Body of pancreas (tissue), 4 donors: ENCODE data around the gene ADGRB2. TPM values are rescaled to one million over a fixed set of nuclear protein-coding genes. Genes with fewer than 3 reads are reported as not detected.

Experiments
- ATAC-seq: fragments of 150-250 bp; one replicate; pipeline ENCODE4 v1.9.1; 2016
- DNase-seq, 4 donors: peaks; one replicate each; pipeline ENCODE4 v3.0.0-alpha.2; 2019
- H3K27ac ChIP-seq, 4 donors: fragments of 200-600 bp; sonication (generic); 1 replicate in 3 of 4; 2 replicates in 1 of 4; pipeline versions ENCODE4 v1.5.1 to v1.6.1; 2016 to 2019; ENCODE audit warnings: mild to moderate bottlenecking in 1 of 4, mixed read lengths in 1 of 4, moderate library complexity in 1 of 4
- H3K27me3 ChIP-seq, 2 donors: fragments of 200-600 bp; sonication (generic); one replicate each; pipeline ENCODE4 v1.6.0; 2016; ENCODE audit warnings: mild to moderate bottlenecking in 1 of 2
- H3K36me3 ChIP-seq, 2 donors: fragments of 200-600 bp; sonication (generic); replicated peaks in 1 of 2; 2 replicates each; pipeline ENCODE4 v1.5.1; 2016; ENCODE audit warnings: low read depth in 2 of 2; ENCODE audit not compliant: insufficient read depth in 1 of 2
- H3K4me1 ChIP-seq: fragments of 200-600 bp; sonication (generic); one replicate; pipeline ENCODE4 v1.6.0; 2016
- H3K4me3 ChIP-seq, 2 donors: fragments of 200-600 bp; sonication (generic); 1 replicate in 1 of 2; 2 replicates in 1 of 2; pipeline ENCODE4 v1.5.1; 2016 to 2019
- H3K9me3 ChIP-seq, 3 donors: fragments of 200-600 bp; sonication (generic); 1 replicate in 2 of 3; 2 replicates in 1 of 3; pipeline ENCODE4 v1.5.1; 2016
- POLR2A ChIP-seq, 3 donors: fragments of 450-650 bp; IDR thresholded peaks; one replicate each; pipeline ENCODE4 v1.6.1; 2016; ENCODE audit warnings: antibody characterized with exemption in 3 of 3, mild to moderate bottlenecking in 2 of 3
- WGBS, 2 donors: methylation state at CpG; one replicate each; pipeline ENCODE4 v1.1.5; 2017; 5-methylcytosine and 5-hydroxymethylcytosine counted together
- intact Hi-C: fragments of 100-400 bp; cut with DNase I; formaldehyde crosslinking; loops from one replicate; pipeline ENCODE4 v1.15.1; 2023
- total RNA-seq, 2 donors: library from RNA; depleted of rRNA; stranded (reverse); fragments of >200 nt; gene quantifications; one replicate each; pipeline ENCODE4 v1.1.0, GENCODE V29; 2016
- TF ChIP-seq, protein P1 (sequence below), 7 experiments: fragments of 450-650 bp in 4 of 7; fragments of 200-600 bp in 3 of 7; sonication (generic) in 3 of 7; IDR thresholded peaks; one replicate each; pipeline ENCODE4 v1.5.1; 2016 to 2019; ENCODE audit warnings: antibody characterized with exemption in 7 of 7

The ADGRB2 gene
- total RNA-seq, 2 donors from 2014 or later: 0.26 to 3.0 TPM

DNA sequence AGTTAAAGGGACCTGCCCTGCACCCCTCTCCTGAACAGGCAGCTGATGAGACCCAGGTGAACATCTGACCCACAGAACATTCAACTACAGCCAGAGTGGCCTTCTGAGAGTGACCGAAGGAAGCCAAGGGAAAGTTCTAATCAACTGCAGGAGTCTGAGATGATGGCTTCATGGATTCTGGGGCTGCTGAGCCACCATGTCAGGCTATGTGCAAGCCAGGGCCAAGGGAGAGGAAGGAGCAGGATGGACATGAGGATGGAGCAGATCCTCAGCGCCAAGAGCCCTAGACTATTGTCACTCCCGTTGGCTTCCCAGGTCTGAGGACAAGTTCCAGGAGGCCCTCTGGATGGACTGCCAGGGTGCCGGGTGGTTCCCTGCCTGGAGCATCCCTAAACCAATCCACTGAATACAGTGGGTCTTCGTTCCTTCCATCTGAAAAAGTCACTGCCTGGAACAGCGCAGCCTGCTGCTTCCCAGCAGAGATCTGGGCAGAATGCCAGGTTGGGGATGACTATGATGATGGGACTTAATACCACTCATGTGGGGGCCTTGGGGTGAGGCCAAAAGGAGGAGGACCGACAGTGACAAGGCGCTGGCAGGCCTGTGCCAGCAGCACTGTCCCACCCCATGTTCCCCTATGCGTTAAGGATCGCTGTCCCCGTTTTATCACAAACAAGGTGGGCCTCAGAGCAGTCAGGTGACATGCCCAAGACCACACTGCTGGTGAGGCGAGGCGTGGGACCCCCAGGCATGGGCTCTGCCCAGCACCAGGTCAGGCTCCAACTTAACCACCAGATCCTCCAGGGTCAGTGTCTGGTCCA is 31.9 kb upstream of the ADGRB2 start:
- TF ChIP-seq, protein P1, sequence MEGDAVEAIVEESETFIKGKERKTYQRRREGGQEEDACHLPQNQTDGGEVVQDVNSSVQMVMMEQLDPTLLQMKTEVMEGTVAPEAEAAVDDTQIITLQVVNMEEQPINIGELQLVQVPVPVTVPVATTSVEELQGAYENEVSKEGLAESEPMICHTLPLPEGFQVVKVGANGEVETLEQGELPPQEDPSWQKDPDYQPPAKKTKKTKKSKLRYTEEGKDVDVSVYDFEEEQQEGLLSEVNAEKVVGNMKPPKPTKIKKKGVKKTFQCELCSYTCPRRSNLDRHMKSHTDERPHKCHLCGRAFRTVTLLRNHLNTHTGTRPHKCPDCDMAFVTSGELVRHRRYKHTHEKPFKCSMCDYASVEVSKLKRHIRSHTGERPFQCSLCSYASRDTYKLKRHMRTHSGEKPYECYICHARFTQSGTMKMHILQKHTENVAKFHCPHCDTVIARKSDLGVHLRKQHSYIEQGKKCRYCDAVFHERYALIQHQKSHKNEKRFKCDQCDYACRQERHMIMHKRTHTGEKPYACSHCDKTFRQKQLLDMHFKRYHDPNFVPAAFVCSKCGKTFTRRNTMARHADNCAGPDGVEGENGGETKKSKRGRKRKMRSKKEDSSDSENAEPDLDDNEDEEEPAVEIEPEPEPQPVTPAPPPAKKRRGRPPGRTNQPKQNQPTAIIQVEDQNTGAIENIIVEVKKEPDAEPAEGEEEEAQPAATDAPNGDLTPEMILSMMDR (IDR thresholded peaks at IDR 0.05): no peak
- no peak for TF ChIP-seq POLR2A (IDR thresholded peaks at IDR 0.05)
- Histone ChIP-seq H3K36me3 (no peaks in the 10 kb centered on the region), H3K27me3 (no peaks in the 10 kb centered on the region), H3K27ac (no peak overlapping the region), H3K4me1 (no peaks in the 10 kb centered on the region), H3K9me3 (no peaks in the 10 kb centered on the region), H3K4me3 (no peak overlapping the region)
- intact Hi-C loops: no loop called here
- ATAC-seq: no peak
- 67 to 75% methylated on average over 12 to 13 of the region's 13 CpGs for WGBS, 2 donors
- DNase-seq: no peak

DNA sequence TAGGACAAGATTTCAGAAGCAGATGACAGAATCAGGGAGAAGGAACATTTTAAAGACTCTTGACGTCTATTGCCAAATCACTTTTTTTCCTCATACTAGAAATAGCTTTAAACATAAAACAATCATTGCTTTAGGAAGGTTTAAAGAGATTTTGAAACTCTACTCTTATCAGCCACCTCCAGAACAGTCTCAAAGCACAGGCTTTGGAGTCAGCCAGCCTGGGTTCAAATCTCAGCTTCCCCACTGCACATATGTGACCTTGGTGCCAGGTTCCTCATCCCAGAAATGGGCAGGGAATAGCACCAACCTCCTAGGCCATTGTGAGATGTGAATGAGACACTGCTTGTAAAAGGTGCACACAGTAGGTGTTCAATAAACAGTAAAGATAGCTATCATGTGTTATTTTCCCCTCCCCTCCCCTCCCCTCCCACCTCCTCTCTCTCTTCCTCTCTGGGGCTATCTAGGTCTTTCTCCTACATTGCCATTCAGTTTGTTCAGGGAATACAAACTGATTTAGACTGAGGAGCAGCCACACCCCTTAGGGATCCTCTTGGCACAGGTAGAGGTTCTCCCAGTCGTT is 31.0 kb upstream of the ADGRB2 start:
- Histone ChIP-seq H3K4me1 (no peaks in the 10 kb centered on the region), H3K36me3 (no peaks in the 10 kb centered on the region), H3K27me3 (no peaks in the 10 kb centered on the region), H3K9me3 (no peaks in the 10 kb centered on the region), H3K4me3 (no peak overlapping the region), H3K27ac (no peak overlapping the region)
- intact Hi-C loops: no loop called here
- no peak for ATAC-seq
- DNase-seq: no peak
- TF ChIP-seq, protein P1 (IDR thresholded peaks at IDR 0.05): no peak
- TF ChIP-seq POLR2A (IDR thresholded peaks at IDR 0.05): no peak
- 57 to 59% methylated on average over 2 of the region's 2 CpGs for WGBS, 2 donors

DNA sequence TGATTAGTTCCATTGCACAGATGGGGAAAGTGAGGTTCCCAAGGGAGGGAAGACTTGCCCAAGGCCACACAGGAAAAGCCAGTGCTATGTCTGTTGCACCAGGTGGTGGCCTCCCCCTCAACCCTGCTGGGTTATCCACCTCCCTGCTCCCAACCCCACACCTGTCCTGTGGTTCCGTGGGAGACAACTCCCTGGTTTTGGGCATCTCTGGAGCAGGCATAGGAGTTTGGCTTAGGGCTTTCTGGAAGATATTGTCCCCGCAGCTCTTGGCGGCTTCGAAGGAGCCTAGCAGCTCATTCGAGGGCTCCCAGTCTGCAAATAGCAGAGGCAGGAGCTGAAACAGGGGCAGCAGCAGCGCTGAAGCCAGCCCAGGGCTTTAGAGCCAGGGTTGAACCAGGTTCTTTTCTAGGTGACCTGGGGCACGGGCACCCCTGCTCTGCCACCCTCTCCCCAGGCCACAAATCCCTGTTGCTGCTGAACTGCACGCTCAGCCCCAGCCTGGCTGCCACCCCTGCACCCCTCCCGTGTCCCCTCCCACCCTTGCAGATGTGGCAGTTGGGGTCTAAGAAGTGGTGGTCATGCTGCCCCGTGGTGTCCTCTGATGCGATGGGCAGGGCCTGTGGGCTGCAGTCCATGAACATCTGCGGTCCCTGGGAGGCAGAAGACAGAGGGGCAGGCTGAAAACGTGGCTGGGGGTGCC is 29.6 kb upstream of the ADGRB2 start:
- H3K27me3 ChIP-seq: no peaks in the 10 kb centered on the region
- DNase-seq: no peak
- H3K9me3 ChIP-seq: no peaks in the 10 kb centered on the region
- 63 to 72% methylated on average over 5 to 13 of the region's 13 CpGs for WGBS, 2 donors
- peaks cover 6% of the 10 kb centered on the region for H3K4me1 ChIP-seq
- ATAC-seq: no peak
- no peak for TF ChIP-seq POLR2A (IDR thresholded peaks at IDR 0.05)
- TF ChIP-seq, protein P1 (IDR thresholded peaks at IDR 0.05): no peak
- intact Hi-C loops: no loop called here
- H3K36me3 ChIP-seq: no peaks in the 10 kb centered on the region
- no peak overlapping the region for H3K27ac ChIP-seq
- no peak overlapping the region for H3K4me3 ChIP-seq

DNA sequence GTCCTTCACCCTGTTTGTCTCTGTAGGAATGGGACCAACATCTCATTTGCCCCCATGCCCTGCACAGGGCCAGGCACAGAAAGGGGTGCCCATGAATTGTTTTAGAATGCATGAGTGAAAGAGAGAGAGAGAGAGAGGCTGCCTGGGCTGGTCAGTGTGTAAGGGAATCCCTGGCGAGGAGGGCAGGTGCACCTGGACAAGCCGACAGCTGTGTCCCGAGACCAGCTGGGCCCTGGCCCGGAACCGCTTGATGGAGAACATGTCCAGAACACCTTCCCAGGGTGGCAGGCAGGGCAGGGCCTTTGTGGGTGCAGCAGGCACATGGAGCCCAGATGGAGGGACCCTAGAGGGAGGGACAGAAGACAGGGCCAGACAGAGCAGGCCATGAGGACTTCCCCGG is 28.9 kb upstream of the ADGRB2 start:
- DNase-seq: peak in 1 of 4 donors; percentile 5
- TF ChIP-seq, protein P1 (IDR thresholded peaks at IDR 0.05): no peak
- TF ChIP-seq POLR2A (IDR thresholded peaks at IDR 0.05): no peak
- no peaks in the 10 kb centered on the region for H3K9me3 ChIP-seq

More for the DNA sequence above, 28.9 kb upstream of the ADGRB2 start:
- intact Hi-C loops: no loop called here
- H3K4me3 ChIP-seq: no peak overlapping the region
- no peak overlapping the region for H3K27ac ChIP-seq
- ATAC-seq: no peak
- no peaks in the 10 kb centered on the region for H3K36me3 ChIP-seq
- no peaks in the 10 kb centered on the region for H3K27me3 ChIP-seq
- peaks cover 10% of the 10 kb centered on the region for H3K4me1 ChIP-seq
- 69 to 74% methylated on average over 6 of the region's 6 CpGs for WGBS, 2 donors
